IMR-90 (cell line): ENCODE results near the gene CEL. TPM values are rescaled to one million over a fixed set of nuclear protein-coding genes. Genes with fewer than 3 reads are reported as not detected.

Experiments
- ATAC-seq: fragments of 200-7000 bp; cut with Tn5 transposase; 2 replicates; pipeline ENCODE4 v1.9.1; 2020; ENCODE audit warnings: low read depth, mild to moderate bottlenecking, moderate library complexity
- BruUV-seq: library from RNA; stranded (reverse); fragments of 400-500 nt; replicated peaks from 2 replicates; lab custom pipeline; 2021; lab: Mats Ljungman, UMichigan
- CTCF ChIA-PET: fragments of 300-600 bp; formaldehyde crosslinking; extraction: SDS; loops from one replicate; lab custom pipeline; 2021; ENCODE audit warnings: antibody characterized with exemption; lab: Yijun Ruan, JAX
- POLR2A ChIA-PET: fragments of 300-600 bp; sonication (Branson Sonifier 250); formaldehyde crosslinking; loops from one replicate; lab custom pipeline; 2022; ENCODE audit warnings: antibody characterized with exemption; ENCODE audit not compliant: unreplicated experiment; lab: Charles Lee
- DNase-seq: peaks from one replicate; pipeline ENCODE4 v3.0.0; 2013
- H2AFZ ChIP-seq: replicated peaks from 2 replicates; pipeline ENCODE3; 2013; ENCODE audit warnings: low read length, mild to moderate bottlenecking; ENCODE audit not compliant: poor library complexity
- H2AK5ac ChIP-seq: 2 replicates; pipeline ENCODE4 v1.6.1; 2013; ENCODE audit warnings: low read depth, low read length, inconsistent platforms
- H2AK9ac ChIP-seq: replicated peaks from 2 replicates; pipeline ENCODE3; 2013; ENCODE audit warnings: mild to moderate bottlenecking, low read depth, low read length, moderate library complexity; ENCODE audit not compliant: poor library complexity
- H2BK120ac ChIP-seq: 2 replicates; pipeline ENCODE4 v1.6.1; 2013; ENCODE audit warnings: low read depth, low read length, inconsistent platforms
- H2BK15ac ChIP-seq: 3 replicates; pipeline ENCODE4 v1.6.1; 2013; ENCODE audit warnings: low read depth, low read length, inconsistent platforms
- H2BK20ac ChIP-seq: 2 replicates; pipeline ENCODE4 v1.6.1; 2013; ENCODE audit warnings: low read depth, mild to moderate bottlenecking, inconsistent platforms, low read length, moderate library complexity
- H2BK5ac ChIP-seq: 2 replicates; pipeline ENCODE4 v1.6.1; 2013; ENCODE audit warnings: mild to moderate bottlenecking, low read depth, low read length, inconsistent platforms; ENCODE audit not compliant: poor library complexity, severe bottlenecking
- H3K14ac ChIP-seq: replicated peaks from 2 replicates; pipeline ENCODE4 v1.6.1; 2013; ENCODE audit warnings: low read depth, low read length, inconsistent platforms
- H3K18ac ChIP-seq: 2 replicates; pipeline ENCODE4 v1.6.1; 2013; ENCODE audit warnings: low read depth, low read length, control low read depth
- H3K23ac ChIP-seq: 2 replicates; pipeline ENCODE4 v1.6.1; 2013; ENCODE audit warnings: low read depth, low read length, inconsistent platforms
- H3K27ac ChIP-seq: 2 replicates; pipeline ENCODE4 v1.5.1; 2013; ENCODE audit warnings: mild to moderate bottlenecking, control low read depth, low read length; ENCODE audit not compliant: insufficient read depth
- H3K27me3 ChIP-seq: 2 replicates; pipeline ENCODE4 v1.6.1; 2013; ENCODE audit warnings: low read length; ENCODE audit not compliant: control insufficient read depth, insufficient read depth
- H3K36me3 ChIP-seq: 2 replicates; pipeline ENCODE4 v1.6.1; 2013; ENCODE audit warnings: low read length, mixed read lengths; ENCODE audit not compliant: control insufficient read depth, insufficient read depth
- H3K4ac ChIP-seq: 2 replicates; pipeline ENCODE4 v1.6.1; 2013; ENCODE audit warnings: low read depth, low read length, inconsistent platforms
- H3K4me1 ChIP-seq: 2 replicates; pipeline ENCODE4 v1.6.1; 2013; ENCODE audit warnings: low read length, mixed read lengths; ENCODE audit not compliant: control insufficient read depth, insufficient read depth
- H3K4me2 ChIP-seq: 2 replicates; pipeline ENCODE4 v1.6.1; 2013; ENCODE audit warnings: low read depth, mild to moderate bottlenecking, control low read depth, low read length, moderate library complexity
- H3K4me3 ChIP-seq: 2 replicates; pipeline ENCODE4 v1.5.1; 2013; ENCODE audit warnings: low read depth, mild to moderate bottlenecking, control low read depth, low read length, moderate library complexity; ENCODE audit not compliant: insufficient read depth
- H3K56ac ChIP-seq: 2 replicates; pipeline ENCODE4 v1.6.1; 2013; ENCODE audit warnings: low read length, inconsistent platforms; ENCODE audit not compliant: insufficient read depth; ENCODE audit errors: extremely low read depth
- H3K79me1 ChIP-seq, 2 experiments: 2 replicates each; pipeline ENCODE4 v1.6.1; 2013; ENCODE audit warnings: low read length in 2 of 2, inconsistent platforms in 1 of 2, low read depth in 1 of 2
- H3K9ac ChIP-seq: 2 replicates; pipeline ENCODE4 v1.6.1; 2013; ENCODE audit warnings: low read depth, low read length, control low read depth
- H3K9me1 ChIP-seq: 2 replicates; pipeline ENCODE4 v1.6.1; 2013; ENCODE audit warnings: low read length, inconsistent platforms; ENCODE audit not compliant: insufficient read depth
- H3K9me3 ChIP-seq: 2 replicates; pipeline ENCODE4 v1.6.1; 2013; ENCODE audit warnings: low read length; ENCODE audit not compliant: control insufficient read depth, insufficient read depth
- H4K20me1 ChIP-seq: 2 replicates; pipeline ENCODE4 v1.6.1; 2013; ENCODE audit warnings: low read length, inconsistent platforms; ENCODE audit not compliant: insufficient read depth
- H4K5ac ChIP-seq: 2 replicates; pipeline ENCODE4 v1.6.1; 2013; ENCODE audit warnings: mild to moderate bottlenecking, low read depth, low read length, control low read depth
- H4K8ac ChIP-seq, 2 experiments: 2 replicates each; pipeline ENCODE4 v1.6.1; 2013; ENCODE audit warnings: low read depth in 2 of 2, low read length in 2 of 2, control low read depth in 1 of 2, inconsistent platforms in 1 of 2
- H4K91ac ChIP-seq: 2 replicates; pipeline ENCODE4 v1.6.1; 2013; ENCODE audit warnings: low read depth, low read length, inconsistent platforms; ENCODE audit not compliant: insufficient read depth
- BHLHE40 ChIP-seq: fragments of 150-350 bp; IDR thresholded peaks from 2 replicates; pipeline ENCODE4 v1.6.1; 2016; ENCODE audit warnings: mild to moderate bottlenecking, low read depth, low read length
- CEBPB ChIP-seq: IDR thresholded peaks from 2 replicates; pipeline ENCODE4 v1.6.1; 2012; ENCODE audit warnings: low read depth, low read length, improper control_type of control experiment
- CHD1 ChIP-seq: IDR thresholded peaks from 2 replicates; pipeline ENCODE4 v1.6.1; 2012; ENCODE audit warnings: low read depth, low read length, improper control_type of control experiment
- CTCF ChIP-seq: conservative IDR thresholded peaks from 2 replicates; pipeline ENCODE4 v1.5.1; 2012; ENCODE audit warnings: mild to moderate bottlenecking, low read depth, low read length, improper control_type of control experiment
- FOS ChIP-seq: fragments of 150-350 bp; IDR thresholded peaks from 2 replicates; pipeline ENCODE4 v1.6.1; 2016; ENCODE audit warnings: low read depth, low read length
- MAFK ChIP-seq: IDR thresholded peaks from 2 replicates; pipeline ENCODE4 v1.6.1; 2012; ENCODE audit warnings: low read depth, low read length, improper control_type of control experiment
- MAZ ChIP-seq: IDR thresholded peaks from 2 replicates; pipeline ENCODE4 v1.6.1; 2012; ENCODE audit warnings: low read depth, mild to moderate bottlenecking, low read length, improper control_type of control experiment, moderate library complexity, borderline replicate concordance
- MXI1 ChIP-seq: IDR thresholded peaks from 2 replicates; pipeline ENCODE4 v1.6.1; 2012; ENCODE audit warnings: low read depth, mild to moderate bottlenecking, low read length, moderate library complexity, borderline replicate concordance
- NFE2L2 ChIP-seq: fragments of 150-350 bp; IDR thresholded peaks from 2 replicates; pipeline ENCODE4 v1.6.1; 2016; ENCODE audit warnings: low read depth, mild to moderate bottlenecking, low read length
- POLR2A ChIP-seq: IDR thresholded peaks from 2 replicates; pipeline ENCODE4 v1.6.1; 2012; ENCODE audit warnings: mild to moderate bottlenecking, low read depth, low read length
- RAD21 ChIP-seq: IDR thresholded peaks from 2 replicates; pipeline ENCODE4 v1.6.1; 2012; ENCODE audit warnings: low read length, improper control_type of control experiment
- RCOR1 ChIP-seq: IDR thresholded peaks from 2 replicates; pipeline ENCODE4 v1.6.1; 2012; ENCODE audit warnings: mild to moderate bottlenecking, low read length, improper control_type of control experiment; ENCODE audit not compliant: insufficient replicate concordance
- RFX5 ChIP-seq: IDR thresholded peaks from 2 replicates; pipeline ENCODE4 v1.8.0; 2012; ENCODE audit warnings: low read depth, mild to moderate bottlenecking, low read length, moderate library complexity
- SMC3 ChIP-seq: fragments of 150-350 bp; IDR thresholded peaks from 2 replicates; pipeline ENCODE4 v1.6.1; 2016; ENCODE audit warnings: low read depth, mild to moderate bottlenecking, antibody characterized with exemption, low read length, moderate library complexity
- USF2 ChIP-seq: fragments of 150-350 bp; IDR thresholded peaks from 2 replicates; pipeline ENCODE4 v1.6.1; 2017; ENCODE audit warnings: mild to moderate bottlenecking, antibody characterized with exemption, low read length, low read depth
- WGBS, 2 experiments: methylation state at CpG; one replicate each; pipeline versions ENCODE4 v1.1.5 to v1.1.7; 2013; ENCODE audit warnings: missing lambda C conversion rate in 2 of 2; ENCODE audit not compliant: insufficient read length in 1 of 2; ENCODE audit errors: extremely low coverage in 2 of 2; 5-methylcytosine and 5-hydroxymethylcytosine counted together
- dilution Hi-C: fragments of 300-500 bp; cut with HindIII; formaldehyde crosslinking; loops from one replicate; pipeline ENCODE4 v1.14.3; 2018; ENCODE audit warnings: low sequenced_read_pairs; ENCODE audit not compliant: unreplicated experiment
- in situ Hi-C: fragments of 300-500 bp; cut with MboI; formaldehyde crosslinking; loops from 3 replicates; pipeline ENCODE4 v1.14.3; 2019; ENCODE audit warnings: low sequenced_read_pairs, inconsistent platforms, mixed read lengths
- intact Hi-C: fragments of 100-400 bp; cut with micrococcal nuclease; formaldehyde crosslinking; loops from 2 replicates; pipeline ENCODE4 v1.10.0; 2022
- polyA plus RNA-seq, 3 experiments: library from polyadenylated mRNA; depleted of rRNA; stranded (reverse); fragments of >200 nt; gene quantifications; 2 replicates each; pipeline ENCODE4 v1.2.3, GENCODE V29; 2012; ENCODE audit warnings: low replicate concordance in 1 of 3
- total RNA-seq: library from RNA; depleted of rRNA; stranded (reverse); fragments of >200 nt; gene quantifications from 2 replicates; pipeline ENCODE4 v1.2.3, GENCODE V29; 2012

CEL gene
- total and polyA plus RNA-seq, 2 of the 4 experiments (the other 2 are of a cell fraction) = under 0.01 to 0.75 TPM

GRCh38 chr9:133058550-133059320 is 3.0 kb upstream of the CEL start:
- H3K9ac ChIP-seq = no peak overlapping the region
- ChIA-PET CTCF (no interaction called here), POLR2A (no interaction called here)
- H2AFZ ChIP-seq = no peak overlapping the region
- no peak overlapping the region for H4K8ac ChIP-seq
- H3K18ac ChIP-seq = no peak overlapping the region
- peak overlapping the region; percentile 26 for H2AK9ac ChIP-seq
- dilution Hi-C loops (no loop called here), intact Hi-C loops (no loop called here), in situ Hi-C loops (no loop called here)
- no peak overlapping the region for H3K27ac ChIP-seq
- peaks cover 40% of the 10 kb centered on the region for H3K36me3 ChIP-seq
- no peak overlapping the region for H3K4me2 ChIP-seq
- H3K4ac ChIP-seq = no peak overlapping the region
- no peak overlapping the region for H3K4me3 ChIP-seq
- H2BK15ac ChIP-seq = no peak overlapping the region
- H3K4me1 ChIP-seq = peaks cover 3% of the 10 kb centered on the region; the same call in 1 of the 2 replicates
- no peaks in the 10 kb centered on the region for H3K27me3 ChIP-seq
- no peak overlapping the region for H4K91ac ChIP-seq
- H3K23ac ChIP-seq = no peak overlapping the region
- 90% methylated on average over 5 of the region's 12 CpGs; no CpG with 5 or more reads in 1 of the 2 experiments for WGBS, 2 experiments
- no TSS peak for BruUV-seq
- H2BK20ac ChIP-seq = no peak overlapping the region
- no peaks in the 10 kb centered on the region for H3K9me1 ChIP-seq
- H3K14ac ChIP-seq = no peak overlapping the region
- no peak overlapping the region for H4K5ac ChIP-seq
- no peaks in the 10 kb centered on the region; the same call in 1 of the 2 replicates for H4K20me1 ChIP-seq
- no peaks in the 10 kb centered on the region for H3K9me3 ChIP-seq
- no peak overlapping the region for H2BK5ac ChIP-seq
- no peaks in the 10 kb centered on the region for H3K79me1 ChIP-seq
- ATAC-seq = no peak
- H3K56ac ChIP-seq = no peak overlapping the region
- DNase-seq = no peak
- no peak overlapping the region for H2AK5ac ChIP-seq
- no peak overlapping the region for H2BK120ac ChIP-seq
- no peak for TF ChIP-seq POLR2A
- no peak for TF ChIP-seq RCOR1
- TF ChIP-seq CHD1 = no peak
- TF ChIP-seq BHLHE40 = no peak
- no peak for TF ChIP-seq USF2
- TF ChIP-seq NFE2L2 = no peak
- TF ChIP-seq RAD21 = no peak
- TF ChIP-seq RFX5 = no peak
- TF ChIP-seq FOS = no peak
- TF ChIP-seq SMC3 = no peak
- TF ChIP-seq MAZ = no peak
- no peak for TF ChIP-seq CEBPB
- TF ChIP-seq CTCF = no peak
- no peak for TF ChIP-seq MXI1
- no peak for TF ChIP-seq MAFK
